ENCODE results near the gene MMP23B.
A peak's percentile ranks its signal among the peaks of the same experiment; 100 is the strongest.

Gene MMP23B

DNA sequence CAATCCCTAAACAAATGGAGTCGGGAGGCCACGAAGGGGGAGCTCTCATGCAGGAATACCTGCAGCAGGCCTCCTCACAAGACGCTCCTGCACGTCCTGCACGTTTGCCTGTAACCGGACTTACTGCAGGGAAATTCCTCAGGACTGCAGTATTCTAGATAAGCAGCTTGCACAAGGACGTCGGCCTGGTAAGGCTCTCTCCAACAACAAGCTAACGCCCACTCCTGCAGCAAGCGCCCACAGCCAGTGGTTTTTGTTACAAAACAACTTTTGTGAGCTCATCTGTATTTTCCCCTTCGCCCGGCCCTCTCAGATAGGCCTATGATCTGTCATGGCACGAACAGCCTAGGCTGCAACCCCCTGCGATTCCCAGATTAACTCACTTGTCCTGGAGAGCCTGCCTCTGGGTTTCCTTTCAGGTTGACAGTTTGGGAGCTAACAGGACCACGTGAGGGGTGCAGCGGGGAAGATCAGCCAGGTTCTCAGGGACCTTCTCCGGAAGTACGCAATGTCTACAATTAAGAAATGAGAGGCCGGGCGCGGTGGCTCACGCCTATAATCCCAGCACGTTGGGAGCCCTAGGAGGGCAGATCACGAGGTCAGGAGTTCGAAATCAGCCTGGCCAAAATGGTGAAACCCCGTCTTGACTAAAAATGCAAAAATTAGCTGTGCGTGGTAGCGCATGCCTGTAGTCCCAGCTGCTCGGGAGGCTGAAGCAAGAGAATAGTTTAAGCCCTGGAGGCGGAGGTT, 17.6 kb upstream of the MMP23B start:
- peak overlapping the region; percentile 85 for H3K4me3 ChIP-seq (ENCODE audit: low read length)
- TF ChIP-seq CTCF (conservative IDR thresholded peaks at IDR 0.05; ENCODE audit: low read depth, low read length): no peak
- DNase-seq (ENCODE audit: low read depth): peak; percentile 42

GRCh38 chr1:1614954-1615255, 17.1 kb upstream of the MMP23B start:
- peak overlapping the region; percentile 85 for H3K4me3 ChIP-seq (ENCODE audit: low read length)
- no peak for TF ChIP-seq CTCF (conservative IDR thresholded peaks at IDR 0.05; ENCODE audit: low read depth, low read length)
- DNase-seq (ENCODE audit: low read depth): no peak

DNA sequence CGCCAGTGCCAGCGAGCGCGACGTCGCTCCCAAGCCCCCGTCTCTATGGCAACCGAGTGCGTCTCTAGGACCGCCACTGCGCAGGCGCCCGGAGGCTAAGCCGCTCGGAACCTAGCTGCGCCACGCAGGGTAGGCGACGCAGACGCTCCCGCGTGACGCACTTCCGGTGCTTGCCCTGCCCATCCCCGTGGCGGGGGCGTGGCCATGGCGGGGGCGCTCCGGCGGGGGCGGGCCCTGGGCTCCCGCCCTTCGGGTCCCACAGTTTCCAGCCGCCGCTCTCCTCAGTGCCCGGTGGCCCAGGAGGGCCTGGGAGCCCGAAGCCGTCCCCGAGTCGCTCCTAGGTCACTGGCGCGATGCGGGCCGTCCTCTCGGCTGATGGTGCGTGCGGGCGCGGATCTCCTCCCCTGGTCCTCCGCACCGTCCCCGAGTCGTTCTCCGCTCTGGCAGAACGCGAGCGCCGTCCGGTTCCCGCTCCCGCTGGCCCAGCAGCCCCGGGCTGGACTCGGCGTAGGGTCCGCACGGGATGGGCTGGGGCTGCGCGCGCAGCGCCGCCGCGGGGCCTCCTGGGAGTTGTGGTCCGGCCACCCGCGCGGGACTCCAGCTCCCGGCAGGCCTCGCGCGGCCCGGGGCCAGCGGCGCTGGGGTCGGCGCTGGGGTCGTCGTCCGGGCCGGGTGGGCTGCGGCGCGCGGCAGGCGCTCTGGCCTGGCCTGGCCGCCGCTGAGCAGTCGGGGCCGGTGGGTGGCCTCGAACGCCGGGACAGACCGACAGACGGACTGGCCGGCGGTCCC, 16.5 kb upstream of the MMP23B start, which contains the start of gene MIB2:
Gene MIB2 (plus strand): TSS at position 245 of the 789 bp plus-strand sequence. CDS start 7,953 bp downstream, outside the sequence.
- no peak for TF ChIP-seq CTCF (conservative IDR thresholded peaks at IDR 0.05; ENCODE audit: low read depth, low read length)
- DNase-seq (ENCODE audit: low read depth): peak; percentile 86
- peak within 1 kb of the TSS; percentile 85 for H3K4me3 ChIP-seq (ENCODE audit: low read length)

DNA sequence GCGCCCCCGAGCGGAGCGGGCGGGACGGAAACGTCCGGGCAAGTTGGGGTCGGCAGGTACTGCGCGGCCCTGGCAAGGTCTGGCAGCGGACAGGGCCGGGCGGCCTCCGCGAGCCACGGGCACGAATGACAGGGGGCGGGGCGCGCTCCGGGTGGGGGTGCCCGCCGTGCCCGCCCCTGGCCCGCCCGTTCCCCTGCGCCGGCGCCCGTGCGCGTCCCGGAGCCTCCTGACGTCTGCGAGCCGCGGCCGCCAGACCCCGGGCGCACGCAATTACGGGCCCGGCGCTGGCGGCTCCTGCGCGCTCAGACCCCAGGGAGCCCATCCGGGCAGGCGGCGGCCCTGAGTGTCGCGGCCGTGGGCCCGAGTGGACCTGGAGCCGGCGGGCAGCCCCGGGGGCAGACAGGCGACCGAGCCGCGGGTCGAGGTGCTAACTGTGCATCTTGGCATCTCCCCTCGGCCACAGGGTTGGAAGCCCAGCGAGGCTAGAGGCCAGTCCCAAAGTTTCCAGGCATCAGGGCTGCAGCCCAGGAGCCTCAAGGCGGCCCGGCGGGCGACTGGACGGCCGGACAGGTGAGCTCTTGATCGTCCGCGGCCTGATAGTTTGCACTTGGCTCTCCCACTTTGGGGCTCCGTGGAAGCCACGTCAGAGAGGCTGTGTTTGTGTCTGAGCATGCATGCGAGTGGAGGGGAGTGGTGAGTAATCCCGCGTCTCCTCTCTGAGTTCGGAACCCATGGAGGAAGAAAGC, 15.8 kb upstream of the MMP23B start:
- TF ChIP-seq CTCF (conservative IDR thresholded peaks at IDR 0.05; ENCODE audit: low read depth, low read length): no peak
- DNase-seq (ENCODE audit: low read depth): no peak
- peak overlapping the region; percentile 63 for H3K4me3 ChIP-seq (ENCODE audit: low read length)

GRCh38 chr1:1616838-1617237, 15.1 kb upstream of the MMP23B start:
- no peak for DNase-seq (ENCODE audit: low read depth)
- H3K4me3 ChIP-seq (ENCODE audit: low read length): peak overlapping the region; percentile 63
- no peak for TF ChIP-seq CTCF (conservative IDR thresholded peaks at IDR 0.05; ENCODE audit: low read depth, low read length)

DNA sequence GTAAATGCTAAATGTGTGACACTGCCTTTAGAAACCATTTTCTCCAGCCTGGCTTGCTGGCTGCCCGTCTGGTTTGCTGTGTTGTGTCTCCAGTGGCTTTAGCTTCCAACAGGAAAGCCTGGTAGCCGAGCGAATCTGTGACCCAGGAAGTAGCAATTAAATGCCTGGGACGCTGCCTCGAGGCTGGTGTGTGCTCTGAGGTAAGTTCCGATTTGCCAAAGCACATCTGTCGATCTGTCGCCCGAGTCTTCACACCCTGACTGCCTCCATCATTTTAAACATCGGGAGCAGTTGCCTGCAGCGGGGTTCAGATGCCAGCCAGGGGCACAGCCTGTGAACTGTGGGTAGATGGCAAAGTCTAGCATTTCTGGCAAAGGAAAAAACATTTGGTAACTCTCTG, 14.5 kb upstream of the MMP23B start:
- TF ChIP-seq CTCF (conservative IDR thresholded peaks at IDR 0.05; ENCODE audit: low read depth, low read length): no peak
- DNase-seq (ENCODE audit: low read depth): no peak
- no peak overlapping the region for H3K4me3 ChIP-seq (ENCODE audit: low read length)

Data from retinal pigment epithelial cell (primary cell).